GM06990 (cell line): Measurements from ENCODE around the gene PELI3.

Experiments used
- DNase-seq: peaks from one replicate; pipeline ENCODE4 v3.0.0-alpha.2; 2011; ENCODE audit not compliant: insufficient read length; ENCODE audit errors: extremely low read depth
- H3K27me3 ChIP-seq: replicated peaks from 2 replicates; pipeline ENCODE4 v1.6.0; 2011; ENCODE audit warnings: low read length; ENCODE audit not compliant: control insufficient read depth, insufficient read depth
- H3K36me3 ChIP-seq: 2 replicates; pipeline ENCODE4 v1.5.1; 2011; ENCODE audit warnings: low read length; ENCODE audit not compliant: control insufficient read depth, insufficient read depth
- H3K4me3 ChIP-seq: replicated peaks from 2 replicates; pipeline ENCODE4 v1.5.1; 2011; ENCODE audit warnings: low read depth, mild to moderate bottlenecking, control low read depth, low read length
- TF ChIP-seq, protein P1 (sequence below): IDR thresholded peaks from 2 replicates; pipeline ENCODE4 v1.5.1; 2011; ENCODE audit warnings: low read length, control low read depth, mild to moderate bottlenecking, inconsistent platforms; ENCODE audit not compliant: insufficient read depth, poor library complexity, severe bottlenecking

PELI3 gene

DNA sequence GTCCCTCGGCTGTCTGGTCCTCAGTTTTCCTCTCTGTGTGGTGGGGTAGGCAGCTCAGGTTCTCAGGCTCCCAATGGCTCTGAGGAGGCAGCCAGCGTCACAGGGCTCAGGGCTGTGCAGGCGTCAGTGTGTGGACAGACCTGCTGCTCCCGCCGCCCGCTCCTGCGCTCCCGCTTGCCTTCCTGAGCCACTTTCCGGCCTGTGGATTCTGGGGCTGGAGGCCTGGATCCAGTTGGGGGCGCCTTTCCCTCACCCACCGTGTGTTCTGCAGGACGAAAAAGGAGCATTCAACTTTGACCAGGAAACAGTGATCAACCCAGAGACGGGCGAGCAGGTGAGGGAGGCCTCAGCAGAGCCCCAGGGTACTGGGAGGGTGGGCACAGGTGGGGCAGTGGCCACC lies 28.2 kb downstream of the PELI3 start:
- Histone ChIP-seq H3K4me3 (no peak overlapping the region), H3K27me3 (no peaks in the 10 kb centered on the region), H3K36me3 (peaks cover 36% of the 10 kb centered on the region)
- no peak for DNase-seq
- TF ChIP-seq, protein P1, sequence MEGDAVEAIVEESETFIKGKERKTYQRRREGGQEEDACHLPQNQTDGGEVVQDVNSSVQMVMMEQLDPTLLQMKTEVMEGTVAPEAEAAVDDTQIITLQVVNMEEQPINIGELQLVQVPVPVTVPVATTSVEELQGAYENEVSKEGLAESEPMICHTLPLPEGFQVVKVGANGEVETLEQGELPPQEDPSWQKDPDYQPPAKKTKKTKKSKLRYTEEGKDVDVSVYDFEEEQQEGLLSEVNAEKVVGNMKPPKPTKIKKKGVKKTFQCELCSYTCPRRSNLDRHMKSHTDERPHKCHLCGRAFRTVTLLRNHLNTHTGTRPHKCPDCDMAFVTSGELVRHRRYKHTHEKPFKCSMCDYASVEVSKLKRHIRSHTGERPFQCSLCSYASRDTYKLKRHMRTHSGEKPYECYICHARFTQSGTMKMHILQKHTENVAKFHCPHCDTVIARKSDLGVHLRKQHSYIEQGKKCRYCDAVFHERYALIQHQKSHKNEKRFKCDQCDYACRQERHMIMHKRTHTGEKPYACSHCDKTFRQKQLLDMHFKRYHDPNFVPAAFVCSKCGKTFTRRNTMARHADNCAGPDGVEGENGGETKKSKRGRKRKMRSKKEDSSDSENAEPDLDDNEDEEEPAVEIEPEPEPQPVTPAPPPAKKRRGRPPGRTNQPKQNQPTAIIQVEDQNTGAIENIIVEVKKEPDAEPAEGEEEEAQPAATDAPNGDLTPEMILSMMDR = no peak

DNA sequence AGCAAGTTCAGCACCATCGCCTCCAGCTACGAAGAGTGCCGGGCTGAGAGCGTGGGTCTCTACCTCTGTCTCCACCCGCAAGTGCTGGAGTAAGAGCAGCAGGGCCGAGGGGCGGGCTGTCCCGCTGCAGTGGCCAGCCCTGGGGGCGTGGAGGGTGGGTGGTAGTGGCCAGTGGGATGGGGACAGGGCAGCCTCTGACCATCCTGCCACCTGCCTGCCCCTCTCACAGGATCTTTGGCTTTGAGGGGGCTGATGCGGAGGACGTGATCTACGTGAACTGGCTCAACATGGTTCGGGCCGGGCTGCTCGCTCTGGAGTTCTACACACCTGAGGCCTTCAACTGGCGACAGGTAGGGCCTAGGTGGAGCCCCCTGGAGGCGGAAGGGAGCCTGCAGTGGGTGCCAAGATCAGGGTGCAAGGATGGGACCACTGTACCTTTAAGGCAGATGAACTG lies 28.7 kb downstream of the PELI3 start:
- Histone ChIP-seq H3K27me3 (no peaks in the 10 kb centered on the region), H3K4me3 (no peak overlapping the region), H3K36me3 (peaks cover 34% of the 10 kb centered on the region)
- DNase-seq = no peak
- TF ChIP-seq, protein P1 = peak; percentile 44

DNA sequence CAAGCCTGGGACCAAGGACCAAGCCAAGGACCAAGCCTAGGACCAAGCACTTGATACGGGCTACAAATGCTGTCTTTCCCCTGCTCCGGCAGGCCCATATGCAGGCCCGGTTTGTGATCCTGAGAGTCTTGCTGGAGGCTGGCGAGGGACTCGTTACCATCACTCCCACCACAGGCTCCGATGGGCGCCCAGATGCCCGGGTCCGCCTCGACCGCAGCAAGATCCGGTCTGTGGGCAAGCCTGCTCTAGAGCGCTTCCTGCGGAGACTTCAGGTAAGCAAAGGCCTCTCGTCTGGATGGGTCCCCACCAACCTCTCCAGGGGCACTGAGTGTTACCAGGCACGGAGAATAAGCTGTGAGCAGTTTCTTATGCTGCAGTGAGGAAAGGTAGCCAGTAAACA lies 30.5 kb downstream of the PELI3 start:
- Histone ChIP-seq H3K27me3 (no peaks in the 10 kb centered on the region), H3K4me3 (no peak overlapping the region), H3K36me3 (peaks cover 30% of the 10 kb centered on the region)
- no peak for DNase-seq
- TF ChIP-seq, protein P1 = no peak

DNA sequence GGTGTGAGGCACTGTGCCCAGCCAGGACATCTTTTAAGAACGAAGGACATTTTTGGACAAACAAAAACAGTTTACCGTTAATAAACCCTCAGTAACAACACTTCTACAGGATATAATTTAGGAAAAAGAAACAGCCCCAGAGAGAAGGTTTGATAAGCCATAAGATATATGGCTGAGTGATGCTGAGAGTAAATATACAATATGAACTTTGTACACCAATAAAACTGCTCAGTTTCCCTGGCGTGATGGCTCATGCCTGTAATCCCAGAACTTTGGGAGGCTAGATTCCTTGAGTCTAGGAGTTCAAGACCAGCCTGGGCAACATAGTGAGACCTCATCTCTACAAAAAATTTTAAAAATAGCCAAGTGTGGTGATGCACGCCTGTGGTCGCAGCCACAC lies 31.8 kb downstream of the PELI3 start:
- no peaks in the 10 kb centered on the region for H3K27me3 ChIP-seq
- H3K36me3 ChIP-seq = peaks cover 18% of the 10 kb centered on the region
- TF ChIP-seq, protein P1 = no peak
- no peak for DNase-seq
- H3K4me3 ChIP-seq = no peak overlapping the region

DNA sequence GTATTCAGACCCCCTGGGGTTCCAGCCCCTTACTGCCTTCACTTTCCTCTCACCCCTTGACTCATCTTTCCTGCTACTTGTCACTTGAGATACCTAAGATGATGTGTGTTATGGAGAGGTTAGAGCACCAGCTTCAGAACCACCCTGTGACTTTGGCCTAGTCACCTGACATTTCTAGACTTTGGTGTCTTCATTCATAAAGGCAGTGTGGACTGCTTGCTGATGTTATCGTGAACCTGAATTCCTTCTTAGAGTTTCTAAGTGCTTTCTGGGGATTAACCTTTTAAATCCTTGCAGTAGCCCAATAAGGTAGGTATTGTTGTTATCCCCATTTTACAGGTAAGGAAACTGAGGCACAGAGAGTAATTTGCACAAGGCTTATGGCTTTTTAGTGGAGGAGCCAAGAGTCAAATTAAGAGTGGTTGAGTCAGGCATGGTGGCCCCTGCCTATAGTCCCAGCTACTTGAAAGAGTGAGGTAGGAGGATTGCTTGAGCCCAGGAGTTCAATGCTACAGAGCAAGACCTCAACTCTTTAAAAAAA lies 38.6 kb downstream of the PELI3 start:
- Histone ChIP-seq H3K4me3 (no peak overlapping the region), H3K27me3 (no peaks in the 10 kb centered on the region), H3K36me3 (peaks cover 9% of the 10 kb centered on the region)
- TF ChIP-seq, protein P1 = no peak
- DNase-seq = no peak

DNA sequence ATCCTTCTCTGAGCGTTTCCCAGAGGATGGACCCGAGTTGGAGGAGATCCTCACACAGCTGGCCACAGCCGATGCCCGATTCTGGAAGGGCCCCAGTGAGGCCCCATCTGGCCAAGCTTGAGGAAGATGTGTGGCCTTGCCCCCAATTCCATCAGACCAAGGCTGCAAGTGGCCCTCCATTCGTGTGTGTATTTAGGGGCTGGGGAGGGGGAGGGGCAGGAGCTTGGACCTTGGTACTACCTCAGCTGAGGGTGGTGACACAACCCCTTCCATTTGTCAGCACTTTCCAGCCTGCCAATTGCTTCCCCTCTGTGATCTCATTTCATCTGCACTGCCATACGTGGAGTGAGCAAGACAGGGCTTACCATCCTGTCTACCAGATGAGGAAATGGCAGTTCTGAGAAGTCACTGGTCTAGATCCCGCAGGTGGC lies 42.4 kb downstream of the PELI3 start:
- no peak overlapping the region for H3K4me3 ChIP-seq
- DNase-seq = no peak
- H3K27me3 ChIP-seq = no peaks in the 10 kb centered on the region
- TF ChIP-seq, protein P1 = no peak
- peaks cover 7% of the 10 kb centered on the region for H3K36me3 ChIP-seq
